Measurements from ENCODE around the gene ARMC8. TPM values are rescaled to one million over a fixed set of nuclear protein-coding genes. Genes with fewer than 3 reads are reported as not detected.

Gene ARMC8
- total and polyA plus RNA-seq, 12 donors: 17.3 to 103 (median 42.5) TPM

DNA sequence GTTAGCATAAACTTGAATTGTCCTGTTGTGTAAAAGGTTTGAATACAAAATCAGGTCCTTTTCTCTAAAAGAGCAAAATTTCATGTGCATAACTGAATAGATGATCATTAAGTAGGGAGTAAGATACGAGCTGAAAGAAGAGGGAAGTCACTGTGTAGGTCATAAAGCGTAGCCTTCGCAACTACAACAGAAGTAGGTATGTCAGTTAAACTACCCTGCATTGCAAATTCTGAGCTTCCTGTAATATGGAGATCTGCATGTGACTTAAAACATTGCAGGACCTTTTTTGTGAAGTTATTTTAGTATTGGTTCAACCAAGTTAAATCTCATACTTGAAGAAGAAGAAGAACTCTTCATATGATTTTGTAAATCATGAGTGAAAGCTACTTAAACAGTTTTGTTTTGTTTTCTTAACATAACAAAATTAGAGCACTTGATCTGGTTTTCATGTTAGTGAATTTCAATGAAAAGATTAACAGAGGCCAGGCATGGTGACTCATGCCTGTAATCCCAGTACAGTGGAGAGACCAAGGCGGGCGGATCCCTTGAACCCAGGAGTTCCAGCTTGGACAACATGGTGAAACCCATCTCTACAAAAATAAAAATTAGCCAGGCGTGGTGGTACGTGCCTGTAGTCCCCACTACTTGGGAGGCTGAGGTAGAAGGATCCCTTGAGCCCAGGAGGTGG, 26.4 kb downstream of the ARMC8 start:
- H3K4me3 ChIP-seq: no peak overlapping the region
- intact Hi-C loops (cut with DNase I): no loop called here
- H3K27me3 ChIP-seq: no peaks in the 10 kb centered on the region
- H3K36me3 ChIP-seq (replicated peaks in 1 of 2): no peaks in the 10 kb centered on the region
- 88 to 96% (median 95%) methylated on average over 7 of the region's 7 CpGs for WGBS, 4 donors
- peaks cover 0 to 4% of the 10 kb centered on the region in 2 donors for H3K4me1 ChIP-seq (replicated peaks in 1 of 2)
- no peak overlapping the region for H3K27ac ChIP-seq
- TF ChIP-seq POLR2A (IDR thresholded peaks at IDR 0.05): no peak
- TF ChIP-seq, protein P1, sequence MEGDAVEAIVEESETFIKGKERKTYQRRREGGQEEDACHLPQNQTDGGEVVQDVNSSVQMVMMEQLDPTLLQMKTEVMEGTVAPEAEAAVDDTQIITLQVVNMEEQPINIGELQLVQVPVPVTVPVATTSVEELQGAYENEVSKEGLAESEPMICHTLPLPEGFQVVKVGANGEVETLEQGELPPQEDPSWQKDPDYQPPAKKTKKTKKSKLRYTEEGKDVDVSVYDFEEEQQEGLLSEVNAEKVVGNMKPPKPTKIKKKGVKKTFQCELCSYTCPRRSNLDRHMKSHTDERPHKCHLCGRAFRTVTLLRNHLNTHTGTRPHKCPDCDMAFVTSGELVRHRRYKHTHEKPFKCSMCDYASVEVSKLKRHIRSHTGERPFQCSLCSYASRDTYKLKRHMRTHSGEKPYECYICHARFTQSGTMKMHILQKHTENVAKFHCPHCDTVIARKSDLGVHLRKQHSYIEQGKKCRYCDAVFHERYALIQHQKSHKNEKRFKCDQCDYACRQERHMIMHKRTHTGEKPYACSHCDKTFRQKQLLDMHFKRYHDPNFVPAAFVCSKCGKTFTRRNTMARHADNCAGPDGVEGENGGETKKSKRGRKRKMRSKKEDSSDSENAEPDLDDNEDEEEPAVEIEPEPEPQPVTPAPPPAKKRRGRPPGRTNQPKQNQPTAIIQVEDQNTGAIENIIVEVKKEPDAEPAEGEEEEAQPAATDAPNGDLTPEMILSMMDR (IDR thresholded peaks at IDR 0.05): no peak
- DNase-seq: no peak
- H3K9me3 ChIP-seq (replicated peaks in 1 of 3): no peaks in the 10 kb centered on the region

DNA sequence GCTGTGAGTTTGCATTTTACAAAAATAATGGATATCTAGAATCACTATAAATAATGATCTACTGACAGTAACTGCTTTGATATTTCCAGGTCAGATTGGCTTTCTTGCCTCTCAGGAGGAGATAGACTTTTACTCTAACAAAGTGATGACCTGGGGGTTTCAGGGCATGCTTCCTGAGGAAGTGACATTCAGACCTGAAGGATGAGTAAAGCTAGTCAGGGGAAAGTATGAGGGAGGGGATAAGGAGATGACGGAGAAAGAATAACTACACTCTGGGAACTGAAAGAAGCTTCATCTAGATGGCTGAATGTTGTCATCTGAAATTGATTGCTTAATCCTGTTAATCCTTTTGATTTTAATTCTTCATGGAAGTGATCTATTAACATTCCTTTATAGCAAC, 32.2 kb downstream of the ARMC8 start:
- intact Hi-C loops (cut with DNase I): no loop called here
- H3K27ac ChIP-seq: no peak overlapping the region
- H3K4me1 ChIP-seq (replicated peaks in 1 of 2): peaks cover 0 to 20% of the 10 kb centered on the region in 2 donors
- no peaks in the 10 kb centered on the region for H3K9me3 ChIP-seq (replicated peaks in 1 of 3)
- no peak for DNase-seq
- WGBS, 4 donors: 54 to 78% (median 71%) methylated on average over 1 of the region's 1 CpG
- H3K36me3 ChIP-seq (replicated peaks in 1 of 2): peaks cover 0 to 14% of the 10 kb centered on the region in 2 donors
- H3K27me3 ChIP-seq: no peaks in the 10 kb centered on the region
- TF ChIP-seq, protein P1 (IDR thresholded peaks at IDR 0.05): no peak
- no peak for TF ChIP-seq POLR2A (IDR thresholded peaks at IDR 0.05)
- H3K4me3 ChIP-seq: no peak overlapping the region

DNA sequence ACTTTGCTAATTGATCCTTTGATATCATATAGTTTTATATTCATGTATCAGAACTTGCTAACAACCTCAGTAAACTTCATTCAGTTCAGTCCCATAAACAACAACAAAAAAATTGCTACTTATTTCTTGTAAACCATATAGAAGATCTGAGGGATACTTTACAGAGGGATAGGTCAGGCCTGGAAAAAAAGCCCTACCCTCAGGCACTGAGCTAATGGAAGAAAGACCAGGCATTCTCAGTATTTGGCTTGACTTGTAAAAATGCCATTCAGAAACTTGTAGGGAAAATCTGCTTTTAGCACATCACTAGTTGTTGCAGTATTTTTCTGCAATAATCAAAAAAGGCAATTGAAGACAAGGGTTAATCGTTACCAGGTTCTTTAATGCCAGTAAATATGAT, 33.1 kb downstream of the ARMC8 start:
- intact Hi-C loops (cut with DNase I): no loop called here

DNA sequence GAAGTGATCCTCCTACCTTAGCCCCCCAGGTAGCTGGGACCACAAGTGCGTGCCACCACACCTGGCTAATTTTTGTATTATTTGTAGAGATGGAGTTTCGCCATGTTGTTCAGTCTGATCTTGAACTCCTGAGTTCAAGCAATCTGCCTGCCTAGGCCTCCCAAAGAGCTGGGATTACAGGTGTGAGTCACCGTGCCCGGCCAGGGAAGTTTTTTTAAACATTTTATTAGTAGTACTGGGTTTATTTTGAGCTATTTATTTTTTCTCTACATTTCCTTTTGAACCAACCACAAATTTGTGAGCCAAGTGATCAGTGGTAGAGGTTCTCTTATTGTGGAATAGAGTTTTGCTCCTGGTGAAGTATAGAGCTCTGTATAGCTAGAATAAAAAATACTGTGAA, 33.7 kb downstream of the ARMC8 start:
- Histone ChIP-seq H3K4me1 (replicated peaks in 1 of 2) (peaks cover 0 to 20% of the 10 kb centered on the region in 2 donors), H3K27me3 (no peaks in the 10 kb centered on the region), H3K9me3 (replicated peaks in 1 of 3) (no peaks in the 10 kb centered on the region), H3K27ac (no peak overlapping the region), H3K4me3 (no peak overlapping the region), H3K36me3 (replicated peaks in 1 of 2) (peaks cover 0 to 29% of the 10 kb centered on the region in 2 donors)
- DNase-seq: no peak
- intact Hi-C loops (cut with DNase I): no loop called here
- TF ChIP-seq, protein P1 (IDR thresholded peaks at IDR 0.05): no peak
- TF ChIP-seq POLR2A (IDR thresholded peaks at IDR 0.05): no peak
- WGBS, 4 donors: 84 to 90% (median 87%) methylated on average over 4 of the region's 4 CpGs

More for the DNA sequence above, 33.1 kb downstream of the ARMC8 start:
- WGBS, 4 donors: 91 to 100% (median 93%) methylated on average over 1 of the region's 1 CpG
- DNase-seq: no peak
- TF ChIP-seq, protein P1 (IDR thresholded peaks at IDR 0.05): no peak
- TF ChIP-seq POLR2A (IDR thresholded peaks at IDR 0.05): no peak
- peaks cover 0 to 20% of the 10 kb centered on the region in 2 donors for H3K4me1 ChIP-seq (replicated peaks in 1 of 2)
- H3K36me3 ChIP-seq (replicated peaks in 1 of 2): peaks cover 0 to 24% of the 10 kb centered on the region in 2 donors
- H3K4me3 ChIP-seq: no peak overlapping the region
- no peaks in the 10 kb centered on the region for H3K27me3 ChIP-seq
- H3K9me3 ChIP-seq (replicated peaks in 1 of 3): no peaks in the 10 kb centered on the region
- no peak overlapping the region for H3K27ac ChIP-seq
